Dermis microvascular lymphatic vessel endothelial cell (primary cell): ENCODE measurements around the gene NARF. TPM values are rescaled to one million over a fixed set of nuclear protein-coding genes. Genes with fewer than 3 reads are reported as not detected.
A peak's percentile ranks its signal among the peaks of the same experiment; 100 is the strongest.

ENCODE experiments used
- DNase-seq, 2 donors: peaks; one replicate each; pipeline versions ENCODE4 v3.0.0 to v3.0.0-alpha.2; 2010; ENCODE audit warnings: low read depth in 2 of 2
- total RNA-seq: library from RNA; depleted of rRNA; stranded (reverse); fragments of >200 nt; gene quantifications from 2 replicates; pipeline ENCODE4 v1.2.1, GENCODE V29; 2014

NARF gene
- total RNA-seq, 1 donor from 2014 or later: 56.0 TPM

DNA sequence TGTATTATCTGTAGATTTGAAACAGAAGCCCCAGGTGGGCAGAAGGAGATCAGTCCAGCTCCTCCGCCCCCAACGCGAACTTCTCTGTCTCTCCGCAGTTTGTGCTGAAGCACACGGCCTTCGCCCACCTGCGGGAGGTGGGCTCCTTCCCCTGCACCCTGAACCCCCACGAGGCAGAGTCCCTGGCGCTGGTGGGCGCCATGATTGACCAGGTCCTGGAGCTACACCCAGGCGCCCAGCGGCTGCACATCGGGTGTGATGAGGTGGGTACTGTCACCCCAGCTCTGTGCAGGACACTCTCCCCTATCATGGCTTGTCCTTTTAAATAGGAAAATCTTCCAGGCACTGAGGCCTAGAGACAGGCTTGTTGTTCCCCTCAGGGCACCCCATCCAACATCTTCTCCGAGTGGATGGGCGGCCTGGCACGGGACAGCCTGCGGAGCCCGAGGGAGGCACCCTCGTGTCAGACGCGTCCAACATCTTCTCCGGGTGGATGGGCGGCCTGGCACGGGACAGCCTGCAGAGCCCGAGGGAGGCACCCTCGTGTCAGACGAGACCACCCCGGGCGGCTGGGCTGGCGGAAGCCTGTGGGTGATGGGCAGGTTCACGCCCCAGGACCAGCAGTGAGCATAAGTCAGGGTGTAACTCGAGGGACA lies 24.9 kb upstream of the NARF start:
- no peak for DNase-seq

DNA sequence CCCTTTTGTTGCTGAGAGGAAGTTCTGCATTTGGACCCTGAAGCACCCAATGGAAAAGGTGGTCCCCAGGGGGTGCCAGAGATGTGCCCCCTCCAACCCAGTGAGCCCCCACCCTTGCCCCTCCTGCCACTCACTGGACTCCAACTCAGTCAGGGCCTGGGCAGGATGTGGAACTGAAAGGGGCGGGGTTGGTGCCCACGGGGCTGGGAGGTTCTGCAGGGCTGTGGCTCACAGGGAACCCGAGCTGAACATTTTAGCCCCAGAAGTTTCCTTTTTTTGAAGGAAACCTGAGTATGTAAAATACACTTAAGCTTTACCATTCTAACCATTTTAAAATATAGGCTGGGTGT lies 24.4 kb upstream of the NARF start:
- DNase-seq: no peak

DNA sequence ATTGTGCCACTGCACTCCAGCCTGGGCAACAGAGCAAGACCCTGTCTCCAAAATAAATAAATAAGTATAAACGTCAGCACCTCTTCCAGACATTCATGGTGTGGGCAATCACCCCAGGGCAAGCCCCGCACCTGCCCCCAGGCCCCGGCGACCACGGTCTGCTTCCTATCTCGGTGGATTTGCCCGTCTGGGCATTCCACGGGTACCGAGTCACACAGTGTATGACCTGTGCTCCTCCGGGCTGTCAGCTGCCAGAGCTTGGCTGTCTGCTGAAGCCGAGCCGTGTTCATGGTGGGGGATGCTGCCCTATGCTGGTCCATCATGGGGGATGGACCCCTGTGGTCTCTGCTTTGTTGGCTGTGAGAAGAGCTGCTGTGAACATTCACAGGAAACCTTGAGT lies 23.4 kb upstream of the NARF start:
- DNase-seq: no peak

DNA sequence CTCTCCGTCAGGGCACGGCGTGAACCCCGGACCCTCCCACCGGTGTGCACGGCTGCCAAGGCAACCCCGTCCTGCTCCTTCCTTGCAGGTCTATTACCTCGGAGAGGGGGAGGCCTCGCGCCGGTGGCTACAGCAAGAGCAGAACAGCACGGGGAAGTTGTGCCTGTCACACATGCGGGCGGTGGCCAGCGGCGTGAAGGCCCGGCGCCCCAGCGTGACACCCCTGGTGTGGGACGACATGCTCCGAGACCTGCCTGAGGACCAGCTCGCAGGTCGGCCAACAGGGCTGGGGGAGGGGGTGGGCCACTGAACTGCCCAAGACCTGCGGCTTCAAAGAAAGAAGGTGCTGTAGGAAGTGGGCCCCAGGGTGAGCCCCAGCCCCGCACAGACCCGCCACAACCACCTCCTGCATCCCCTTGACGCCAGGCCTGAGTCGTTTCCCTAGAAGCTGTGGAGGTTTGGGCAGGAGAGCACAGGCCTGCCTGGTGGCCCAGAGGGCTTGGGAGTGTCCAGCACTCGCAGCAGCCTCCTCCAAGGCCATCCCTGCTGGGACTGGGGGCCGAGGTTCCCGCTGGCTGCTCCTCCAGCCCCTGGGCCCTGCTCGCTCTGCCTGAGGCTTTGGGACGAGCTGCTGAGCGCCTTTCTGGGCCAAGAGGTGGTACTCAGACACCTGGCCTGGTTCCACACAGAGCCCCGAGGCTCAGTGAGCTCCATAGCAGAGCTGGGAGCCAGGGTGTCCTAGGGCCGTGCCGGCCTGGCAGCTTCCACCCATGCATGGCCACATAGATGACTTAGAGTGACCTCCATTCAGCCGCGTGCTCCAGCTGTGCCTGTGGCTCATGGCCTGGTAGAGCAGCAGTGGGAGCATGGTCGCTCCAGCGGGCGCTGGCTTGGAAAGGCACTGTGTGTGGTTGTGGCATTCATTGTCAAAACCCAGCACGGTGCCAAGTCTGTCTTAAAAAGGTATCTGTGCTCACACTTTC lies 22.6 kb upstream of the NARF start:
- DNase-seq: no peak

DNA sequence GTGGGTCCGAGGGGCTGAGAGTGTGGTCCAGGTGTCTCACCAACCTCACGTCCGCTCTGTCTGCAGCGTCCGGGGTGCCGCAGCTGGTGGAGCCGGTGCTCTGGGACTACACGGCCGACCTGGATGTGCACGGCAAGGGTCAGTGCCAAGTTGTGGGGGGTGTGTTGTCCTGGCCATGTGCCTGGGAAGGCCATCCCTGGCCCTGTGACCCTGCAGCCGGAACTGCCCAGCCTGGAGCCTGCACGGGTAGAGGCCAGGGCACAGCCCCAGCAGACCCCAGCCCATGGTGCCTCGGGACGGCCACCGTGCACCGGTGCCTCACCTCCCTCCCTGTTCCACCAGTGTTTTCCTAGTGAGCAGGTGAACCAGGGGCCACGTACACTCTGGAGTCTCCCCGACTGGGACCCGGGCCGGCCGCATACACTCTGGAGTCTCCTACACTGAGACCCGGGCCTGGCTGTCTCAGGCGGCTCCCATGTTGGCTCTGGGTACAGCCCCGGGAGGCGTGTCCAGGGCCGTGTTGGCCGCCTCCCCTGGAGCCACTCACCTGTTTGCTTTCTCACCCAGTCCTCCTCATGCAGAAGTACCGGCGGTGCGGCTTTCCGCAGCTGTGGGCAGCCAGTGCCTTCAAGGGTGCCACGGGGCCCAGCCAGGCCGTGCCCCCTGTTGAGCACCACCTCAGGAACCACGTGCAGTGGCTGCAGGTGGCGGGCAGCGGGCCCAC lies 21.8 kb upstream of the NARF start:
- DNase-seq: no peak

DNA sequence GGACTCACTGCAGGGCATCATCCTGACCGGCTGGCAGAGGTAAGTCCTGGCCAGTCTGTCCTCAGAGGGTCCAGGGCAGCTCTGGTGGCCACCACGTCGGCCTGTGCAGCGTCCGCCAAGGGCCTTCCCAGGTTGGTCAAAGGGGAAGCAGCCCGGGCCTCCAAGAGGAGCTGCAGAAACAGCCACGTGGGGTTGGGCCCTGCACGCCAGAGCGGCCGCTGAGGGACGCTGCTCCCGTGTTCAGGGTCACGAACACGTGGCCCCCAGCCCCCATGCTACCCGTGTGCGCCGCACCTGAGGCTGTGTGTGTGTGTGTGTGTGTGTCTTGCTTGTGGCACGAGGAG lies 21.2 kb upstream of the NARF start:
- DNase-seq: no peak

DNA sequence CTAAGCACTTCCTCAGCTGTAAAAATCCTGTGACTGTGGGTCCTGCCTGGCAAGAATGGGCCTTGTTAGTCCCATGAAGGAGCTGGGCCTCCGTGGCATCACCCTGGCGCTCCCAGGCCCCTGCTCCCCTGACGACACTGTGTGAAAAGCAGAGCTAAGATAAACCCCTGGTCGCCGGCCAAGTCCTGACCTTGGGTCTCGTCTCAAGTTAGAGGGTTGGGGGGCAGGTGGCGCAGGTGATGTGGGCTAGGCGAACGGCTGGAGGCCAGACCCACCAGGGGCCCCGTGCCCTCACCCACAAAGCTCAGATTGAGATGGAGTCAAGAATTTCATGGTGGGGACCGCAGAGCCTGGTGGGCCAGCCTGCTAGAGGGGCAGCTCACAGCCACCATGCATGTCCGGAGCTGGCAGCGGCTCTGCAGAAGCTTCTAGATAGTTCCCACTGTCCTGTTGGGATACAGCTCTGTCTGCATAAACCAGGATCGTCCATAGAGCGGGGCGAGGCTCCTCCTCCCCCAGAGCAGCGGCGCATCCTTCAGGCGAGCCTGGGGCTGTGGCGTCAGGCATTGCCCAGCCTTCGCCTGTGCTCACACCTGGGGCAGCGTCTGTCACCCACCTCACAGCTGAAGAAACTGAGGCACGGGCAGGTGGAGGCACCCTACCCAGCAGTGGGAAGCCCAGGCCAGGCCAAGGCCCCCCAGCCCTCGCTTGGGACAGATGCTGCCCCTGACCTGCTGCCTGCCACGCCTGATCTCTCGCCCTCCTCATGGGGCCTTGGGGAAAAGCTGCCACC lies 19.9 kb upstream of the NARF start:
- DNase-seq: no peak

DNA sequence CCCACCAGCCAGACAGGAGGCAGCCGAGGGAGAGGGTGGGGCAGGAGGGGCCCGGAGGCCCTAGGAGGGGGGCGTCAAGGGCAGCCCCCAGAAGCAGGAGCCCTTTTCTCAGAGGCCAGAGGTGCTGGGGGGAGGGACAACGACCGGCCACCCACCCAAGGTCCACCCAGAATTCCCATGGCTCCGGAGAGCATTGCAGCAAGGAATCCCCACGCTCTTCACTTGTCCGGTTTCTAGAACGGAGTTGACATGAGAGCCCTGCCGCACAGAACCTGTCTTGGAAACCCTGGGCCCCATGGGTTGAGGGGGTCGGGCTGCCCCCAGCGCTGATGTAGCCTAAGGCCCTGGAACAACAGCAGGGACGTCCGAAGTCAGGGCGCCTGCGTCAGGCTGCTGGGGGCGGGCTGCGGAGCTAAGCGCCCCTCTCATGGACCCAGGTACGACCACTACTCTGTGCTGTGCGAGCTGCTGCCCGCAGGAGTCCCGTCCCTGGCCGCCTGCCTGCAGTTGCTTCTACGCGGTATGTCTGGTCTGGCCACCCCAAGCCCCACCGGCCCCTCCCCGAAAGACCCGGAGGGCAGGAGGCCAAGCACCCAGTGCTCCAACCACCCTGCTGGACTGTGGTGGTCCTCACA lies 19.2 kb upstream of the NARF start:
- no peak for DNase-seq

DNA sequence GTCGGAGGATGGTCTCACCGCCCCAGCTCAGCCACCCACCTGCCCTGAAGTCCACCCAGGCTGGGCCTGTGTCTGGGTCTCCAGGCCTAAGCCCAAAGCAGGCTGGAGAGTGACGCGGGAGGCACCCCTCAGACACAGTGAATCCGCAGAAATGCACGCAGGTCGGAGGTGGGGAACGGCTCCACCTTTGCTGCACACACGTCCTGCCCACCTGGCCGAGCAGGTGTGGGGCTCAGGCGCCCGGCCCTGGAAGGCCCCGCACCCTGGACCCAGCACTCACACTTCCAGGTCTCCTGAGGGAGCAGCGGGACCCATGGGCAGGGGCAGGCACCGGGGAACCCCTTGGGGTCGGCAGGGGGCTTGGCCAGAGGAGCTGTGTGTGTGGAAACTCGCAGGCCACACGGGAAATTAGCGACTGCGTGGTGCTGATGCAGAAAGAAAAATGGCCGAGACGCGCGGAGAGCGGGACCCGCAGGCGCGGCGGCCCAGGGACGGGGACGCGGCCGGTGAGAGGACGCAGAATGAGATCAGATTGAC lies 18.6 kb upstream of the NARF start:
- DNase-seq: no peak

DNA sequence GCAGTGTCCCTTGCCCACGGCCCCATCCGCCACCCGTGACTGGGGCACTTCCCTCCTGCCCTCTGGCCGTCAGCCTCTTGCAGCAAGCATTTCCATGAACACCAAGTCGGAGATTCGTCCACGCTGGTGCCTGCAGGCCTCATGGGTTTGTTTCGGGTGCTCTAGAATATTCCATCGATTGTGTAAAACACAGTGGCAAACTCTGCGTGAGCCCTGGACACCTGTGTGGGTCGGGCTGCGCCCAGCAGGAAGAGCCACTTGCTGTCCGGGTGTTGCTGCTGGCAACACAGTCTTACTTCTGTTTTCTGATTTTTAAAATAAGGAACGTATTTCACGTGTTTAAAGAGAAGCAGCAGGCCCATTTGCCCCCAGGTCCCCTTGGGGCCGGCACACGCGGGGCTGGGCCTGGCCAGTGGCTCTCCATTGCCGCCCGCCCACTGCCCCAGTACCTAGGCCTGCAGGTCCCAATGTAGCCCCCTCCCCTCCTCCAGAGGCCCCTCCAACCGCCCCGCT lies 18.0 kb upstream of the NARF start:
- no peak for DNase-seq

DNA sequence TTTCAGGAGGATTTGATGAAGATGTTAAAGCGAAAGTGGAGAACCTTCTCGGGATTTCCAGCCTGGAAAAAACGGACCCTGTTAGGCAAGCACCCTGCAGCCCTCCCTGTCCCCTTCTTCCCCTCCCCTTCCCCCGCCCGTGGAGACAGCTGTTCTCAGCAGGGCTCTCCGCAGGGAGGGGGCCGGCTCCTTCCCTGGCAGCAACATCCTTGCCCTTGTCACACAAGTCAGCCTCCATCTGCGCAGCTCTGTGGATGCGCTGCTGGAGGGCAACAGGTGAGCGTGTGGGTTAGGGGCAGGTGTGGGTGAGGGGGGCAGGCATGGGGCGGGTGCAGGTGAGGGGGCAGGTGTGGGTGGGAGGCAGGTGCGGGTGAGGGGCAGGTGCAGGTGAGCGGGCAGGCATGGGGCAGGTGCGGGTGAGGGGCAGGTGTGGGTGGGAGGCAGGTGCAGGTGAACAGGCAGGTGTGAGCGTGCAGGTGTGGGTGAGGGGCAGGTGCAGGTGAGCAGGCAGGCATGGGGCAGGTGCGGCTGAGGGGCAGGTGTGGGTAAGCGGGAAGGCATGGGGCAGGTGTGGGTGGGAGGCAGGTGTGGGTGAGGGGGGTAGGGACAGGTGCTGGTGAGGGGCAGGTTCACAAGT lies 17.4 kb upstream of the NARF start:
- DNase-seq: no peak

DNA sequence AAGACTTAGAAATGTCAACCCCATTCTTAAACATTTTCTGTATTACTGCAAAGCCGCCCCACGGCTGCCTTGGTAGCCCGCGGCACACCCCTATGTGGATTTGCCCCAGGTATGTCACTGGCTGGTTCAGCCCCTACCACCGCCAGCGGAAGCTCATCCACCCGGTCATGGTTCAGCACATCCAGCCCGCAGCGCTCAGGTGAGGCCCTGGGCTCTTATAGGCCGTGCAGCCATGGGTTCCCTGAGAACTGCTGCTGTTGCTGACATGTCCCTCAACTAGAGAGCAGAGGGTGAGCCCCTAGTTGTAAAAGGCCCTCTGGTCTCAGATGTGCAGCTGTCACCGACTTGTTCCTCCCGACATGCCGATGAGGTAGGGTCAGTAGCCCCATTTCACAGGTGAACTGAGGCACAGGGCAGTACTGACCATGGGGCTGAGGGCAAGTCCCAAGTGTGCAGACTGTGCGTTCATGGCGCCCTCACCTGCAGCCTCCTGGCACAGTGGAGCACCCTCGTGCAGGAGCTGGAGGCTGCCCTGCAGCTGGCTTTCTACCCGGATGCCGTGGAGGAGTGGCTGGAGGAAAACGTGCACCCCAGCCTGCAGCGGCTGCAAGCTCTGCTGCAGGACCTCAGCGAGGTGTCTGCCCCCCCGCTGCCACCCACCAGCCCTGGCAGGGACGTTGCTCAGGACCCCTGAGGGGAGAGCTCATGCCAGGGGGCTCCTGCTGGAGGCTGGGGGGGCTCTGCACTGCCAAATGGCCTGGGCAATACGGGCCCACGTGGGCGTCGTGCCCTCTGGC lies 16.7 kb upstream of the NARF start:
- no peak for DNase-seq

DNA sequence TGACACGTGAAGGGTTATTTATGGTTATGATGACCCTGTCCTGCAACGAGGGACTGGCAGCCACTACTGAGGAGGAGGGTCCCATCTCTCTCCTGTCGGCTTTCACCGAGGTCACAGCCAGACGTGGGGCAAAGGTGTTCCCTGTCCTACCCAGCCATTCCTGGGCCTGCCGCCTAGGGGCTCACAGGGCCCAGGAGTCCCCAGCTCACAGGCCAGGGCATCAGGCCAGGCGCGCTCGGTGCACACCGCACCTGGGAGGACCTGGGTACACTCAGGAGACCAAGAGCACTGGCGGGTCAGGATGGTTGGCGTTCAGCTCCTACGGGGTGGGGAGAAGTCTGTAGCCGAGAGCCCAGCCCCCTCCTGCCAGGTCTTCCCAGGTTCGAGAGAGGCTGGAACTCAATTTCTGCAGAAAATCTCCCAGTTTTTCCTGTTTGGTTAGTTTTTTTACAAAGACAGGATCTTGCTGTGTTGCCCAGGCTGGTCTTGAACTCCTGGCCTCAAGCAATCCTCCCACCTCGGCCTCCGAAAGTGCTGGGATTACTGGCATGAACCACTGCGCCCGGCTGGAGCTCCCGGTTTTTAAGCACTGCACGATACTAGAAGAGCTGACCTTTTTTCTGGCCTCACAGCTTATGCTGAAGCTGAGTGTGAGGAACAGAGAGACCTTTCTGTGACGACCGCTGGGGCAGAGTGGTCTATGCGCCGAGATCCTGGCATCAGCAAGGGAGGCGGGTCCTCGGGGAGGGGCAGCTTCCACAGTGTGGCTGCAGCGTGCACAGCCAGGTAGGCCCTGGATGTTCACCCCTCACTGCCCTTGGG lies 15.7 kb upstream of the NARF start:
- DNase-seq: no peak

DNA sequence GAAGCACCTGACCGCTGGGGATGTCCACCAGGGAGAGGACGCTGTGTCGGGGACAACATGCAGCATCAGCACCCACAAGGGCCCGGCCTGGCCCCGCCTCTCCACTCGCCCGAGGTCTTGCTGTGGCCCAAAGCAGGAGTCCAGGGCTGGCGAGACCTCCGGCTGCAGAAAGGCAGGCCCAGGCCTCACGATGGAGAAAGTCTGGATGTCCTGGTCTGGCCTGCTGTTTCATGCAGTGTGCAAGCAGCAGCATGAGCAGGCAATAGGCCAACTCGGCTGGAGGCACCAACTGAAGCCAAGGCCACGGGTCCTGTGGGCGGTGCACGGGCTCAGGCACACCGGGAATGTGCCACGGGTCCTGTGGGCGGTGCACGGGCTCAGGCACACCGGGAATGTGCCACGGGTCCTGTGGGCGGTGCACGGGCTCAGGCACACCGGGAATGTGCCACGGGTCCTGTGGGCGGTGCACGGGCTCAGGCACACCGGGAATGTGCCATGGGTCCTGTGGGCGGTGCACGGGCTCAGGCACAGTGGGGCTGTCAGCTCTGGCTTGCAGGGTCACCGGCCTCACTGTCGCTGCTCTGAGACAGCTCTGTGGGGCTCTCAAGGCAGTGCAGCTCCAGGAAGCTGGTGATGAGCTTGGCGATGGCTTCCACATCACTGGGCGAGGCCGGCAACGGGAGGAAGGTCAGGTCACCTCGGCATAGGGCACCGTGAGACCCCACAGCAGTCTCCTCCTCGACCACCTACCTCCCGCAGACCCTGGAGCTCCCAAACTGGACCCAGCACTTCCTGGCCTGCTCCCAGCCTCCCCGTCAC lies 14.9 kb upstream of the NARF start:
- no peak for DNase-seq

DNA sequence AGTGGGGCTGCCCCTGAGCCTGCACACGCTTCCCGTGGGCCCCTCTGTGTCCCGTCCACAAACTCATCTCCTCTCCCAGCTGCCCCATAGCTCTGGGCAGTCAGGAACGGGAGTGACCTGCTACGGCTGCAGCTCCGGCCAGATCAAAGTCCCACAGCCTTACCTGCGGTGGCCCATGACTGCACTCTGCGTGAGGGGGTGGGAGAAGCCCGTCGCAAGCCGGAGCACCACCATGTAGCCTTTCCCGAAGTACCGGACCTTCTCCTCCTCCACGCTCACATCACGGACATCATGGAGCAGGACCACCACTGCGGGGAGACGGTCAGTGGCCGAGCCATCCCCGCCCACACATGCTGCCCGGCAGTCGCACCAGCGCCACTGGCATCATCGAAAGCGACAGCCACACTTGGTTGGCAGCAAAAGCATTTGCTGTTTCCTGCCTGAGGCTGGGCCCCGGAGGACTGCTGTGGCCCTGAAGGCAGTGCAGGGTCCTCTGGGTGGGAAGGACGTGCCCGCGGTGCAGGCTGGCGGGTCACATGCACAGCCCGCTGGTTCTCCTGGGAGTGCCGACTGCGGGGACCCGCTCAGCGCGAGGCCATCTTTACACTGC lies 14.2 kb upstream of the NARF start:
- no peak for DNase-seq

DNA sequence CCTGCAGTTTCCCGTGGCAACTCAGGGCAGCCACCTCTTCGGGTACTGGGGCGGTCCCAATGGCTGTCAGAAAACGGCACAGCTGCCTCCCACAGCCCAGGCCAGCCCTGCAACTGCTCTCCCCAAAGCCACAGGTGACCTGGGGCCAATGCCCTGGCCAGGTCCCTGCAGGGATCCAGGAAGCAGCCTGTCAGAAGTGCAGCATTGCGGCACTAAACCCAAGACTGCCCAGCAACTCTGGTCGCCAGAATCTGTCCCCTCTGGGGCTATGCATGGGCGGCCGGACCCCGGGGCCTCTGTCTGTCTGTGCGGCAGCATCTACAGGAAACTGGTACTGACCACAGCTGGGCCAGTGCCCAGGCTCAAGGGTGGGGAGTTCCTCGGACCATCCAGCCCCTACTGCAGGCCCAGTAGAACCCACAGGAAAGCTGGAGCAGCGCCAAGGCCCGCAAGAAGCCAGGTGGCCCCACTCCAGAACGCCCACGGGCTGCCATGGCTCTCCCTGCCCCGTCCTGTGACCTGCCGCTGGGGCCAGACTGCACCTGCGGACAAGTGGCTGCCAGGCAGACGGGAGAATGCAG lies 13.5 kb upstream of the NARF start:
- DNase-seq: peak in 1 of 2 donors; percentile 26

DNA sequence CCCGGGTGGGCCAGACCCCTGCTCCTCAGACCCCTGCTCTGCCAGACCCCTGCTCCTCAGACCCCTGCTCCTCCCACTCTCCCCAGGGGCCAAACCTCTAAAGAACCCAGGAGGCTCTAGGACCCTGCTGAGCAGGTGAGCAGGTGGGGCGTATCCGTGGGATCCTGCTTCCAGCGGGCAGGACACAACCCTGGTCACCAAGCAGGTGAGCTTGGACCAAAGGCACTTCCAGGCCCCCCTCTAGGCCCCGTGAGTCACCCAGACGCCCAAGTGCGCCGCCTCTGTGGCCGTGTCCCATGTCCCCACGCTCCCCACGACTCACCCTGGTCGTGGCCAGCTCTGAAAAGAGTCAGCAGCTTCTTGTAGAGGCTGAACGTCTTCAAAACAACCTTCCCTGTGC lies 13.0 kb upstream of the NARF start:
- no peak for DNase-seq
